Stomach smooth muscle (tissue), 2 donors: ENCODE measurements around the gene NNT.

Experiments
- H3K27ac ChIP-seq: one replicate; pipeline ENCODE4 v1.7.0; 2013; ENCODE audit warnings: mild to moderate bottlenecking, low read length, inconsistent platforms
- H3K27me3 ChIP-seq, 2 donors: one replicate each; pipeline ENCODE4 v1.7.0; 2013; ENCODE audit warnings: low read length in 2 of 2; ENCODE audit not compliant: insufficient read depth in 2 of 2, control insufficient read depth in 1 of 2
- H3K36me3 ChIP-seq, 2 donors: one replicate each; pipeline ENCODE4 v1.7.0; 2013; ENCODE audit warnings: low read length in 2 of 2; ENCODE audit not compliant: control insufficient read depth in 2 of 2, insufficient read depth in 2 of 2
- H3K4me1 ChIP-seq: one replicate; pipeline ENCODE4 v1.7.0; 2013; ENCODE audit warnings: low read length; ENCODE audit not compliant: control insufficient read depth, insufficient read depth
- H3K4me3 ChIP-seq, 2 donors: one replicate each; pipeline ENCODE4 v1.7.0; 2013; ENCODE audit warnings: low read length in 2 of 2
- H3K9ac ChIP-seq, 2 donors: one replicate each; pipeline ENCODE4 v1.7.0; 2013; ENCODE audit warnings: low read length in 2 of 2, mild to moderate bottlenecking in 1 of 2
- H3K9me3 ChIP-seq, 2 donors: one replicate each; pipeline ENCODE4 v1.7.0; 2013; ENCODE audit warnings: low read length in 2 of 2; ENCODE audit not compliant: control insufficient read depth in 2 of 2
- donor health status: healthy.
- donor health status: Pancreatic carcinoma.

Gene NNT

GRCh38 chr5:43606351-43606750 is 3.4 kb downstream of the NNT start:
- Histone ChIP-seq H3K27ac (no peak overlapping the region), H3K27me3 (no peaks in the 10 kb centered on the region), H3K9ac (no peak overlapping the region), H3K4me1 (peaks cover 14% of the 10 kb centered on the region), H3K4me3 (no peak overlapping the region), H3K36me3 (peaks cover 8 to 14% of the 10 kb centered on the region in 2 donors), H3K9me3 (no peaks in the 10 kb centered on the region)

GRCh38 chr5:43608406-43608805 is 5.4 kb downstream of the NNT start:
- Histone ChIP-seq H3K9me3 (no peaks in the 10 kb centered on the region), H3K9ac (no peak overlapping the region)

GRCh38 chr5:43609752-43610151 is 6.8 kb downstream of the NNT start:
- peaks cover 8 to 29% of the 10 kb centered on the region in 2 donors for H3K36me3 ChIP-seq
- no peak overlapping the region for H3K4me3 ChIP-seq
- no peaks in the 10 kb centered on the region for H3K9me3 ChIP-seq
- H3K27ac ChIP-seq = no peak overlapping the region
- H3K4me1 ChIP-seq = no peaks in the 10 kb centered on the region
- no peak overlapping the region for H3K9ac ChIP-seq
- no peaks in the 10 kb centered on the region for H3K27me3 ChIP-seq

More at GRCh38 chr5:43608406-43608805, 5.4 kb downstream of the NNT start:
- H3K27me3 ChIP-seq = no peaks in the 10 kb centered on the region
- H3K27ac ChIP-seq = no peak overlapping the region
- H3K4me1 ChIP-seq = peaks cover 9% of the 10 kb centered on the region
- H3K36me3 ChIP-seq = peaks cover 8 to 24% of the 10 kb centered on the region in 2 donors
- H3K4me3 ChIP-seq = no peak overlapping the region

GRCh38 chr5:43613370-43613769 is 10.4 kb downstream of the NNT start:
- Histone ChIP-seq H3K9ac (no peak overlapping the region), H3K27ac (no peak overlapping the region), H3K4me1 (no peaks in the 10 kb centered on the region), H3K27me3 (no peaks in the 10 kb centered on the region), H3K4me3 (no peak overlapping the region), H3K36me3 (peaks cover 12 to 35% of the 10 kb centered on the region in 2 donors), H3K9me3 (no peaks in the 10 kb centered on the region)

GRCh38 chr5:43615445-43616184 is 12.6 kb downstream of the NNT start:
- peaks cover 4 to 28% of the 10 kb centered on the region in 2 donors for H3K36me3 ChIP-seq
- H3K27ac ChIP-seq = no peak overlapping the region
- no peaks in the 10 kb centered on the region for H3K9me3 ChIP-seq
- H3K9ac ChIP-seq = no peak overlapping the region
- no peaks in the 10 kb centered on the region for H3K27me3 ChIP-seq
- no peaks in the 10 kb centered on the region for H3K4me1 ChIP-seq
- H3K4me3 ChIP-seq = no peak overlapping the region

- Histone ChIP-seq H3K4me3 (no peak overlapping the region), H3K36me3 (peaks cover 4 to 27% of the 10 kb centered on the region in 2 donors), H3K27me3 (no peaks in the 10 kb centered on the region), H3K27ac (no peak overlapping the region), H3K4me1 (no peaks in the 10 kb centered on the region), H3K9me3 (no peaks in the 10 kb centered on the region), H3K9ac (no peak overlapping the region)
These were observed 13.6 kb downstream of the NNT start for GRCh38 chr5:43616535-43616934.

- Histone ChIP-seq H3K4me1 (no peaks in the 10 kb centered on the region), H3K4me3 (no peak overlapping the region), H3K9ac (no peak overlapping the region), H3K9me3 (no peaks in the 10 kb centered on the region), H3K27me3 (no peaks in the 10 kb centered on the region), H3K36me3 (peaks cover 4 to 14% of the 10 kb centered on the region in 2 donors), H3K27ac (no peak overlapping the region)
These were observed 16.4 kb downstream of the NNT start for GRCh38 chr5:43619380-43619779.

- Histone ChIP-seq H3K9me3 (no peaks in the 10 kb centered on the region), H3K36me3 (peaks cover 4 to 13% of the 10 kb centered on the region in 2 donors), H3K9ac (no peak overlapping the region), H3K27ac (no peak overlapping the region), H3K27me3 (no peaks in the 10 kb centered on the region), H3K4me1 (no peaks in the 10 kb centered on the region), H3K4me3 (no peak overlapping the region)
These were observed 16.9 kb downstream of the NNT start for GRCh38 chr5:43619911-43620310.

GRCh38 chr5:43620944-43621505 is 18.0 kb downstream of the NNT start:
- Histone ChIP-seq H3K9me3 (no peaks in the 10 kb centered on the region), H3K4me1 (no peaks in the 10 kb centered on the region), H3K4me3 (no peak overlapping the region), H3K27ac (no peak overlapping the region), H3K36me3 (peaks cover under 1 to 13% of the 10 kb centered on the region in 2 donors), H3K27me3 (no peaks in the 10 kb centered on the region), H3K9ac (no peak overlapping the region)

- Histone ChIP-seq H3K9ac (no peak overlapping the region), H3K36me3 (peaks cover 0 to 10% of the 10 kb centered on the region in 2 donors), H3K4me1 (peaks cover 2% of the 10 kb centered on the region), H3K9me3 (no peaks in the 10 kb centered on the region), H3K27ac (no peak overlapping the region), H3K4me3 (no peak overlapping the region), H3K27me3 (no peaks in the 10 kb centered on the region)
These were observed 19.1 kb downstream of the NNT start for GRCh38 chr5:43622074-43622473.

GRCh38 chr5:43623048-43623680 is 20.2 kb downstream of the NNT start:
- H3K4me3 ChIP-seq = no peak overlapping the region
- no peak overlapping the region for H3K27ac ChIP-seq
- peaks cover 2 to 8% of the 10 kb centered on the region in 2 donors for H3K36me3 ChIP-seq
- no peak overlapping the region for H3K9ac ChIP-seq
- H3K4me1 ChIP-seq = peaks cover 4% of the 10 kb centered on the region
- no peaks in the 10 kb centered on the region for H3K27me3 ChIP-seq
- H3K9me3 ChIP-seq = no peaks in the 10 kb centered on the region
